Measurements from ENCODE around the gene TM9SF1.

TM9SF1 gene

DNA sequence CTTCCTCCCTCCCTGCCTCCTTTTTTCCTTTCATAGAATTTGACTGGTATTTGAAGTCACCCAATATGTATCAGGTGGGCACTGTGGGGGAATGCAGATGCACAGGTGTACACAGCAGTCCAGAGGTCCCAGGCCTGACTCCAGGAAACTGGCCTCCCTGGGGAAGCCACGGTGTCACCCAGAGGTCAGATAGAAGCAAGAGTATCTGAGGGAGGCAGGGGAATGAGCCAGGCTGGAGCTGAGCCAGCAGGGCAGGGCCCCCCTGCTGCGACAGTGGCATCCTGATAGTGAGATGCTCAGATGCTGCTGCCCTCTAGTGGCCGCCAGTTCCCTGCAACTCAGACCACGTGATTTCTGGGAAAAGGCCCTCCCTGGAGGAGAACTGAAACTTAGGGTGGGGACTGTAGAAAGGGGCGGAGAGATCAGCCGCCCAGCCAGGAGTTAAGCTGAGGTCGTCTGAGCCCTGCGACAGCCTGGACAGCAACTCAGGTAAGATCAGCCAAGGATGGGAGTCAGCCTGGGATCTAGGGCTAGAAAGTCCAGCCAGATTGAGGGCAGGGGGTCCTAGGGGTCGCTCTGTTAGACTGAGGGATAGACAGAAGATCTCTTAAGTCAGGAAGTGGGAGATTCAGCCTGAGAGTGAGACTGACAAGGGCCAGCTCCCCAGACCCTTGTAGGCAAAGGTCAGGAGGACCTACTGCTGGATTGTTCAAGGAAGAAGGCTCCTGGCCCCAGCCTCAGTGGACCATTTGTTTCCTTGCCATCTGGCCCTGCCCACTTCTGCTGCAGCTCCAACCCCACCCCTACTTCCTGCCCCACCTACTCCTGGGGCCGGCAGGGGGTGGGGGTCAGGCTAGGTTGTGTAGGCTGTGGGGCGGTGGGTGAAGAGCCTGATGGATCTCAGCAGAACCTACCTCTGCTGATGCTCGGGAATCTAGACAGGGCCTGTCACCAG, 34.1 kb downstream of the TM9SF1 start, which contains the start of gene IRF9:
Gene IRF9 (plus strand): TSS at position 416 of the 955 bp plus-strand sequence. CDS start 880 bp downstream, outside the sequence.
- H3K4me1 ChIP-seq (ENCODE audit: low read length) = no peaks in the 10 kb centered on the region
- TF ChIP-seq EZH2 (optimal IDR thresholded peaks at IDR 0.05; ENCODE audit: low read depth, low read length) = no peak
- TF ChIP-seq EZH2phosphoT487 (IDR thresholded peaks at IDR 0.05; ENCODE audit: low read length) = no peak
- TF ChIP-seq CTCF (IDR thresholded peaks at IDR 0.05; ENCODE audit: low read length) = peak; percentile 69
- peak within 1 kb of the TSS; percentile 76 for H3K9ac ChIP-seq (ENCODE audit: low read length)
- H3K4me3 ChIP-seq (ENCODE audit: low read length) = peak within 1 kb of the TSS; percentile 73
- no peaks in the 10 kb centered on the region for H3K9me2 ChIP-seq (replicated peaks; ENCODE audit: insufficient read depth, low read length)
- no peaks in the 10 kb centered on the region for H3F3A ChIP-seq (ENCODE audit: insufficient read depth, low read length)
- peak within 1 kb of the TSS; percentile 93 for H3K4me2 ChIP-seq (ENCODE audit: low read depth, low read length)
- peaks cover 12% of the 10 kb centered on the region for H3K79me2 ChIP-seq (ENCODE audit: low read length)
- no peaks in the 10 kb centered on the region for H4K20me1 ChIP-seq (ENCODE audit: insufficient read depth, low read length)
- no peaks in the 10 kb centered on the region for H3K9me3 ChIP-seq (replicated peaks; ENCODE audit: insufficient read depth, low read length)
- peak within 1 kb of the TSS; percentile 50; the same call in 1 of the 2 replicates for H3K27ac ChIP-seq (ENCODE audit: low read length)
- H2AFZ ChIP-seq (ENCODE audit: low read length) = 0 out of 2 replicates have a peak within 1 kb of the TSS, but pooled peaks have one; percentile 11
- H3K27me3 ChIP-seq (replicated peaks; ENCODE audit: insufficient read depth, low read length) = no peaks in the 10 kb centered on the region
- H3K36me3 ChIP-seq (replicated peaks; ENCODE audit: insufficient read depth, low read length) = no peaks in the 10 kb centered on the region
- peak; percentile 82 for DNase-seq

DNA sequence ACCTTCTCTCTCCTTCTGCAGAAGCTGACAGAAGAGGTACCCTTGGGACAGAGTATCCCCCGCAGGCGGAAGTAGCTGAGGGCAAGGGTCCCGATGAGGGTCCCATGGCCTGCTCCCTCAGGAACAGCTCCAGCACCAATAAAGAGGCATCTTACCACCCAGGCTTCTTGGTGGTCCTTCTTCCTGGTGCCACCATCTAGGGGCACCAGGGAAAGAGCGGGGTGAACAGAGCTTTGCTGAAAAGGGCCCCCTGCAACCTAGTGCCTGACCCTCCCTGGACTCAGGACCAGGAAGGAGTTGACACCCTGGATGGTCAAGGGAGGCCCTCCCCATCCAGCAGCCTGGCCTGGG, 34.8 kb downstream of the TM9SF1 start:
- no peak overlapping the region for H2AFZ ChIP-seq (ENCODE audit: low read length)
- no peaks in the 10 kb centered on the region for H3K36me3 ChIP-seq (replicated peaks; ENCODE audit: insufficient read depth, low read length)
- H3K4me2 ChIP-seq (ENCODE audit: low read depth, low read length) = no peak overlapping the region
- peak overlapping the region; percentile 23; the same call in 1 of the 2 replicates for H3K27ac ChIP-seq (ENCODE audit: low read length)
- H3K79me2 ChIP-seq (ENCODE audit: low read length) = peaks cover 12% of the 10 kb centered on the region
- no peaks in the 10 kb centered on the region for H4K20me1 ChIP-seq (ENCODE audit: insufficient read depth, low read length)
- TF ChIP-seq EZH2 (optimal IDR thresholded peaks at IDR 0.05; ENCODE audit: low read depth, low read length) (no peak), EZH2phosphoT487 (IDR thresholded peaks at IDR 0.05; ENCODE audit: low read length) (no peak), CTCF (IDR thresholded peaks at IDR 0.05; ENCODE audit: low read length) (no peak)
- no peaks in the 10 kb centered on the region for H3K9me3 ChIP-seq (replicated peaks; ENCODE audit: insufficient read depth, low read length)
- DNase-seq = no peak
- no peaks in the 10 kb centered on the region for H3K27me3 ChIP-seq (replicated peaks; ENCODE audit: insufficient read depth, low read length)
- H3K4me3 ChIP-seq (ENCODE audit: low read length) = no peak overlapping the region
- H3F3A ChIP-seq (ENCODE audit: insufficient read depth, low read length) = no peaks in the 10 kb centered on the region
- no peaks in the 10 kb centered on the region for H3K9me2 ChIP-seq (replicated peaks; ENCODE audit: insufficient read depth, low read length)
- no peak overlapping the region for H3K9ac ChIP-seq (ENCODE audit: low read length)
- no peaks in the 10 kb centered on the region for H3K4me1 ChIP-seq (ENCODE audit: low read length)

GRCh38 chr14:24159777-24160498, 35.3 kb downstream of the TM9SF1 start:
- Histone ChIP-seq H3K9me3 (replicated peaks; ENCODE audit: insufficient read depth, low read length) (no peaks in the 10 kb centered on the region), H4K20me1 (ENCODE audit: insufficient read depth, low read length) (no peaks in the 10 kb centered on the region), H3K9ac (ENCODE audit: low read length) (no peak overlapping the region), H3K9me2 (replicated peaks; ENCODE audit: insufficient read depth, low read length) (no peaks in the 10 kb centered on the region), H3K4me3 (ENCODE audit: low read length) (no peak overlapping the region), H3K4me1 (ENCODE audit: low read length) (no peaks in the 10 kb centered on the region), H3K79me2 (ENCODE audit: low read length) (peaks cover 12% of the 10 kb centered on the region), H2AFZ (ENCODE audit: low read length) (no peak overlapping the region), H3K4me2 (ENCODE audit: low read depth, low read length) (no peak overlapping the region), H3F3A (ENCODE audit: insufficient read depth, low read length) (no peaks in the 10 kb centered on the region), H3K27me3 (replicated peaks; ENCODE audit: insufficient read depth, low read length) (no peaks in the 10 kb centered on the region), H3K36me3 (replicated peaks; ENCODE audit: insufficient read depth, low read length) (no peaks in the 10 kb centered on the region), H3K27ac (ENCODE audit: low read length) (no peak overlapping the region; the same call in 1 of the 2 replicates)
- no peak for TF ChIP-seq EZH2 (optimal IDR thresholded peaks at IDR 0.05; ENCODE audit: low read depth, low read length)
- no peak for TF ChIP-seq CTCF (IDR thresholded peaks at IDR 0.05; ENCODE audit: low read length)
- no peak for TF ChIP-seq EZH2phosphoT487 (IDR thresholded peaks at IDR 0.05; ENCODE audit: low read length)
- DNase-seq = no peak
